ENCODE measurements around the gene GSDMA.

GRCh38 chr17:39960524-39961041, 2.2 kb upstream of the GSDMA start:
- TF ChIP-seq CTCF (conservative IDR thresholded peaks at IDR 0.05) (no peak), EZH2 (IDR thresholded peaks at IDR 0.05; ENCODE audit: low read depth) (no peak)

Measured in PC-9 (cell line).